ENCODE measurements around the gene PDIK1L. TPM values are rescaled to one million over a fixed set of nuclear protein-coding genes. Genes with fewer than 3 reads are reported as not detected.
A peak's percentile ranks its signal among the peaks of the same experiment; 100 is the strongest.

The PDIK1L gene
- total and polyA plus RNA-seq, 9 of the 15 experiments (the other 6 are each of a cell fraction or from before 2014, with no cell fraction given): 12.8 to 30.2 (median 21.5) TPM

DNA sequence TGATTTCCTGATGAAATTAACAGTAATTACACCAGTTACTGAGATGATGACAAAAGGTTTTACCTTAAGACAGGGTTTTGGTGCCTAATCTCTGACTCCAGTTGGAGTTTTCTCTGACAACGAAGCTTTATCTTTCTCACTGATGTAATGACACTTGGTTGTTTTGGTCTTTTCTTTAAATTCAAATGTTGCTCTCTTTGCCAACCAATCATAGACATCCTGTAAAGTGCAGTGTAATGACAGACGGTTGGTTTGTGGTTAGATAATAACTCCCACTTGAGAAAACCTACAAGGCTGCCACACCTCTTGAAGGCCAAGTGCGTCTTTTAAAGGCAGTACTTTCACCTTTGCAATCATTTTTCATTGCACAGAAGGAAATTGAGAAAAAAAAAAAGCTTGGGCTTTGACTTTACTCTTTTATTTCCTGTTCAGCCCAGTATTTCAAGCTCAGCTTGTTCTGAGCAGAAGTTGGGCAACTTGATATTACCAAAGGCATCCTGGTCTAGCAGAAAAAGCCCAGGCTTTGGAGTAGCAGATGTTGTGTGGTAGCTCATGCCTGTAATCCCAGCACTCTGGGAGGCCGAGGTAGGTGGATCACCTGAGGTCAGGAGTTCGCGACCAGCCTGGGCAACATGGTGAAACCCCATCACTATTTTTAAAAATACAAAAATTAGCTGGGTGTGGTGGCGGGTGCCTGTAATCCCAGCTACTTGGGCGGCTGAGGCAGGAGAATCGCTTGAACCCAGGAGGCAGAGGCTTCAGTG lies 14.9 kb downstream of the PDIK1L start (continued):
- TF ChIP-seq, protein P1, sequence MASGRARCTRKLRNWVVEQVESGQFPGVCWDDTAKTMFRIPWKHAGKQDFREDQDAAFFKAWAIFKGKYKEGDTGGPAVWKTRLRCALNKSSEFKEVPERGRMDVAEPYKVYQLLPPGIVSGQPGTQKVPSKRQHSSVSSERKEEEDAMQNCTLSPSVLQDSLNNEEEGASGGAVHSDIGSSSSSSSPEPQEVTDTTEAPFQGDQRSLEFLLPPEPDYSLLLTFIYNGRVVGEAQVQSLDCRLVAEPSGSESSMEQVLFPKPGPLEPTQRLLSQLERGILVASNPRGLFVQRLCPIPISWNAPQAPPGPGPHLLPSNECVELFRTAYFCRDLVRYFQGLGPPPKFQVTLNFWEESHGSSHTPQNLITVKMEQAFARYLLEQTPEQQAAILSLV (tag; IDR thresholded peaks at IDR 0.05): peak; percentile 49; the same call in 1 of the 2 replicates
- TF ChIP-seq, protein P2, sequence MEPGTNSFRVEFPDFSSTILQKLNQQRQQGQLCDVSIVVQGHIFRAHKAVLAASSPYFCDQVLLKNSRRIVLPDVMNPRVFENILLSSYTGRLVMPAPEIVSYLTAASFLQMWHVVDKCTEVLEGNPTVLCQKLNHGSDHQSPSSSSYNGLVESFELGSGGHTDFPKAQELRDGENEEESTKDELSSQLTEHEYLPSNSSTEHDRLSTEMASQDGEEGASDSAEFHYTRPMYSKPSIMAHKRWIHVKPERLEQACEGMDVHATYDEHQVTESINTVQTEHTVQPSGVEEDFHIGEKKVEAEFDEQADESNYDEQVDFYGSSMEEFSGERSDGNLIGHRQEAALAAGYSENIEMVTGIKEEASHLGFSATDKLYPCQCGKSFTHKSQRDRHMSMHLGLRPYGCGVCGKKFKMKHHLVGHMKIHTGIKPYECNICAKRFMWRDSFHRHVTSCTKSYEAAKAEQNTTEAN (CRISPR knock-in tag; IDR thresholded peaks at IDR 0.05): no peak
- TF ChIP-seq ZNF324 (CRISPR knock-in tag; IDR thresholded peaks at IDR 0.05) (no peak), ZNF780A (CRISPR knock-in tag; IDR thresholded peaks at IDR 0.05) (no peak), NR3C1 (CRISPR knock-in tag; IDR thresholded peaks at IDR 0.05) (no peak), CAMTA2 (CRISPR knock-in tag; conservative IDR thresholded peaks at IDR 0.05) (no peak), HMGN3 (IDR thresholded peaks at IDR 0.05; ENCODE audit: borderline replicate concordance, extremely low read depth, insufficient read length, low read depth, low read length) (peak; percentile 92), MBD2 (IDR thresholded peaks at IDR 0.05; ENCODE audit: borderline replicate concordance, low read depth) (peak; percentile 89), NRF1 (conservative IDR thresholded peaks at IDR 0.05 in 1 of 2, IDR thresholded peaks at IDR 0.05 in 1 of 2) (peak in 1 of 2 experiments; percentile 16; a peak in 1 of 4 replicates), NFYB (IDR thresholded peaks at IDR 0.05; ENCODE audit: extremely low read depth, insufficient read length) (peak; percentile 83)
- TF ChIP-seq, protein P3, sequence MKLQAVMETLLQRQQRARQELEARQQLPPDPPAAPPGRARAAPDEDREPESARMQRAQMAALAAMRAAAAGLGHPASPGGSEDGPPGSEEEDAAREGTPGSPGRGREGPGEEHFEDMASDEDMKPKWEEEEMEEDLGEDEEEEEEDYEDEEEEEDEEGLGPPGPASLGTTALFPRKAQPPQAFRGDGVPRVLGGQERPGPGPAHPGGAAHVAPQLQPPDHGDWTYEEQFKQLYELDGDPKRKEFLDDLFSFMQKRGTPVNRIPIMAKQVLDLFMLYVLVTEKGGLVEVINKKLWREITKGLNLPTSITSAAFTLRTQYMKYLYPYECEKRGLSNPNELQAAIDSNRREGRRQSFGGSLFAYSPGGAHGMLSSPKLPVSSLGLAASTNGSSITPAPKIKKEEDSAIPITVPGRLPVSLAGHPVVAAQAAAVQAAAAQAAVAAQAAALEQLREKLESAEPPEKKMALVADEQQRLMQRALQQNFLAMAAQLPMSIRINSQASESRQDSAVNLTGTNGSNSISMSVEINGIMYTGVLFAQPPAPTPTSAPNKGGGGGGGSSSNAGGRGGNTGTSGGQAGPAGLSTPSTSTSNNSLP (IDR thresholded peaks at IDR 0.05; ENCODE audit: borderline replicate concordance, low read depth, low read length): peak; percentile 90
- TF ChIP-seq, protein P4, sequence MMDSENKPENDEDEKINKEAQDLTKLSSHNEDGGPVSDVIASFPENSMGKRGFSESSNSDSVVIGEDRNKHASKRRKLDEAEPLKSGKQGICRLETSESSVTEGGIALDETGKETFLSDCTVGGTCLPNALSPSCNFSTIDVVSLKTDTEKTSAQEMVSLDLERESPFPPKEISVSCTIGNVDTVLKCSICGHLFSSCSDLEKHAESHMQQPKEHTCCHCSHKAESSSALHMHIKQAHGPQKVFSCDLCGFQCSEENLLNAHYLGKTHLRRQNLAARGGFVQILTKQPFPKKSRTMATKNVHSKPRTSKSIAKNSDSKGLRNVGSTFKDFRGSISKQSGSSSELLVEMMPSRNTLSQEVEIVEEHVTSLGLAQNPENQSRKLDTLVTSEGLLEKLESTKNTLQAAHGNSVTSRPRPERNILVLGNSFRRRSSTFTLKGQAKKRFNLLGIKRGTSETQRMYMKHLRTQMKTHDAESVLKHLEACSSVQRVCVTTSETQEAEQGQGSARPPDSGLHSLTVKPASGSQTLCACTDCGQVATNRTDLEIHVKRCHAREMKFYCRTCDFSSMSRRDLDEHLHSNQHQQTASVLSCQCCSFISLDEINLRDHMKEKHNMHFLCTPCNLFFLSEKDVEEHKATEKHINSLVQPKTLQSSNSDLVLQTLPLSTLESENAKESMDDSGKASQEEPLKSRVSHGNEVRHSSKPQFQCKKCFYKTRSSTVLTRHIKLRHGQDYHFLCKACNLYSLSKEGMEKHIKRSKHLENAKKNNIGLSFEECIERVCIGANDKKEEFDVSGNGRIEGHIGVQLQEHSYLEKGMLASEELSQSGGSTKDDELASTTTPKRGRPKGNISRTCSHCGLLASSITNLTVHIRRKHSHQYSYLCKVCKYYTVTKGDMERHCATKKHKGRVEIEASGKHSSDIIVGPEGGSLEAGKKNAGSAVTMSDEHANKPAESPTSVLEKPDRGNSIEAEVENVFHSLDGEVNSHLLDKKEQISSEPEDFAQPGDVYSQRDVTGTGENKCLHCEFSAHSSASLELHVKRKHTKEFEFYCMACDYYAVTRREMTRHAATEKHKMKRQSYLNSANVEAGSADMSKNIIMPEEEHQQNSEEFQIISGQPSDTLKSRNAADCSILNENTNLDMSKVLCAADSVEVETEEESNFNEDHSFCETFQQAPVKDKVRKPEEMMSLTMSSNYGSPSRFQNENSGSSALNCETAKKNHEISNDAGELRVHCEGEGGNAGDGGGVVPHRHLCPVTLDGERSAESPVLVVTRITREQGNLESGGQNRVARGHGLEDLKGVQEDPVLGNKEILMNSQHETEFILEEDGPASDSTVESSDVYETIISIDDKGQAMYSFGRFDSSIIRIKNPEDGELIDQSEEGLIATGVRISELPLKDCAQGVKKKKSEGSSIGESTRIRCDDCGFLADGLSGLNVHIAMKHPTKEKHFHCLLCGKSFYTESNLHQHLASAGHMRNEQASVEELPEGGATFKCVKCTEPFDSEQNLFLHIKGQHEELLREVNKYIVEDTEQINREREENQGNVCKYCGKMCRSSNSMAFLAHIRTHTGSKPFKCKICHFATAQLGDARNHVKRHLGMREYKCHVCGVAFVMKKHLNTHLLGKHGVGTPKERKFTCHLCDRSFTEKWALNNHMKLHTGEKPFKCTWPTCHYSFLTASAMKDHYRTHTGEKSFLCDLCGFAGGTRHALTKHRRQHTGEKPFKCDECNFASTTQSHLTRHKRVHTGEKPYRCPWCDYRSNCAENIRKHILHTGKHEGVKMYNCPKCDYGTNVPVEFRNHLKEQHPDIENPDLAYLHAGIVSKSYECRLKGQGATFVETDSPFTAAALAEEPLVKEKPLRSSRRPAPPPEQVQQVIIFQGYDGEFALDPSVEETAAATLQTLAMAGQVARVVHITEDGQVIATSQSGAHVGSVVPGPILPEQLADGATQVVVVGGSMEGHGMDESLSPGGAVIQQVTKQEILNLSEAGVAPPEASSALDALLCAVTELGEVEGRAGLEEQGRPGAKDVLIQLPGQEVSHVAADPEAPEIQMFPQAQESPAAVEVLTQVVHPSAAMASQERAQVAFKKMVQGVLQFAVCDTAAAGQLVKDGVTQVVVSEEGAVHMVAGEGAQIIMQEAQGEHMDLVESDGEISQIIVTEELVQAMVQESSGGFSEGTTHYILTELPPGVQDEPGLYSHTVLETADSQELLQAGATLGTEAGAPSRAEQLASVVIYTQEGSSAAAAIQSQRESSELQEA (IDR thresholded peaks at IDR 0.05; ENCODE audit: low read depth): peak; percentile 32; the same call in 1 of the 2 replicates
